ENCODE measurements around the gene RIC3. TPM values are rescaled to one million over a fixed set of nuclear protein-coding genes. Genes with fewer than 3 reads are reported as not detected.

RIC3 gene
- total and polyA plus RNA-seq, 2 of the 8 experiments (the other 6 are each of a cell fraction or from before 2014, with no cell fraction given): 6.4 to 15.5 TPM

DNA sequence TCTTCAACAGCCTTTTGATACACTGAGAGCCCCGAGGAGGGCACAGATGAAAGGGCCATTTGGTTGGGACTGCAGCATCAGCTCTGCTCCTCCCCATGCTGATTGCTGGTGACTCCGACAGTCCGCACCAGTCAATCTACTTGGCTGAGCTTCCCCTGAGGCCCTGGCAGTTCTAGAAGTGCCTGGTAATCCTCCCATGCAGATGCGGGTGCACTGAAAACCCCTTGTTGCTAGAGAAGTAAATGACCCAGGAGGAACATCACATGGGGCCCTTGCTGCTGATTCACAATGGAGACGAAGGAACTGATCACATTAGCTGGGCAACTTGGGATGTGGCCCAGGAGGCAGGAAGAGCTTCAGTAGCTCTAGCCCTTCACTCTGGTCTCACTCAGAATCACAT is 35.2 kb upstream of the RIC3 start (continued):
- TF ChIP-seq, protein P1, sequence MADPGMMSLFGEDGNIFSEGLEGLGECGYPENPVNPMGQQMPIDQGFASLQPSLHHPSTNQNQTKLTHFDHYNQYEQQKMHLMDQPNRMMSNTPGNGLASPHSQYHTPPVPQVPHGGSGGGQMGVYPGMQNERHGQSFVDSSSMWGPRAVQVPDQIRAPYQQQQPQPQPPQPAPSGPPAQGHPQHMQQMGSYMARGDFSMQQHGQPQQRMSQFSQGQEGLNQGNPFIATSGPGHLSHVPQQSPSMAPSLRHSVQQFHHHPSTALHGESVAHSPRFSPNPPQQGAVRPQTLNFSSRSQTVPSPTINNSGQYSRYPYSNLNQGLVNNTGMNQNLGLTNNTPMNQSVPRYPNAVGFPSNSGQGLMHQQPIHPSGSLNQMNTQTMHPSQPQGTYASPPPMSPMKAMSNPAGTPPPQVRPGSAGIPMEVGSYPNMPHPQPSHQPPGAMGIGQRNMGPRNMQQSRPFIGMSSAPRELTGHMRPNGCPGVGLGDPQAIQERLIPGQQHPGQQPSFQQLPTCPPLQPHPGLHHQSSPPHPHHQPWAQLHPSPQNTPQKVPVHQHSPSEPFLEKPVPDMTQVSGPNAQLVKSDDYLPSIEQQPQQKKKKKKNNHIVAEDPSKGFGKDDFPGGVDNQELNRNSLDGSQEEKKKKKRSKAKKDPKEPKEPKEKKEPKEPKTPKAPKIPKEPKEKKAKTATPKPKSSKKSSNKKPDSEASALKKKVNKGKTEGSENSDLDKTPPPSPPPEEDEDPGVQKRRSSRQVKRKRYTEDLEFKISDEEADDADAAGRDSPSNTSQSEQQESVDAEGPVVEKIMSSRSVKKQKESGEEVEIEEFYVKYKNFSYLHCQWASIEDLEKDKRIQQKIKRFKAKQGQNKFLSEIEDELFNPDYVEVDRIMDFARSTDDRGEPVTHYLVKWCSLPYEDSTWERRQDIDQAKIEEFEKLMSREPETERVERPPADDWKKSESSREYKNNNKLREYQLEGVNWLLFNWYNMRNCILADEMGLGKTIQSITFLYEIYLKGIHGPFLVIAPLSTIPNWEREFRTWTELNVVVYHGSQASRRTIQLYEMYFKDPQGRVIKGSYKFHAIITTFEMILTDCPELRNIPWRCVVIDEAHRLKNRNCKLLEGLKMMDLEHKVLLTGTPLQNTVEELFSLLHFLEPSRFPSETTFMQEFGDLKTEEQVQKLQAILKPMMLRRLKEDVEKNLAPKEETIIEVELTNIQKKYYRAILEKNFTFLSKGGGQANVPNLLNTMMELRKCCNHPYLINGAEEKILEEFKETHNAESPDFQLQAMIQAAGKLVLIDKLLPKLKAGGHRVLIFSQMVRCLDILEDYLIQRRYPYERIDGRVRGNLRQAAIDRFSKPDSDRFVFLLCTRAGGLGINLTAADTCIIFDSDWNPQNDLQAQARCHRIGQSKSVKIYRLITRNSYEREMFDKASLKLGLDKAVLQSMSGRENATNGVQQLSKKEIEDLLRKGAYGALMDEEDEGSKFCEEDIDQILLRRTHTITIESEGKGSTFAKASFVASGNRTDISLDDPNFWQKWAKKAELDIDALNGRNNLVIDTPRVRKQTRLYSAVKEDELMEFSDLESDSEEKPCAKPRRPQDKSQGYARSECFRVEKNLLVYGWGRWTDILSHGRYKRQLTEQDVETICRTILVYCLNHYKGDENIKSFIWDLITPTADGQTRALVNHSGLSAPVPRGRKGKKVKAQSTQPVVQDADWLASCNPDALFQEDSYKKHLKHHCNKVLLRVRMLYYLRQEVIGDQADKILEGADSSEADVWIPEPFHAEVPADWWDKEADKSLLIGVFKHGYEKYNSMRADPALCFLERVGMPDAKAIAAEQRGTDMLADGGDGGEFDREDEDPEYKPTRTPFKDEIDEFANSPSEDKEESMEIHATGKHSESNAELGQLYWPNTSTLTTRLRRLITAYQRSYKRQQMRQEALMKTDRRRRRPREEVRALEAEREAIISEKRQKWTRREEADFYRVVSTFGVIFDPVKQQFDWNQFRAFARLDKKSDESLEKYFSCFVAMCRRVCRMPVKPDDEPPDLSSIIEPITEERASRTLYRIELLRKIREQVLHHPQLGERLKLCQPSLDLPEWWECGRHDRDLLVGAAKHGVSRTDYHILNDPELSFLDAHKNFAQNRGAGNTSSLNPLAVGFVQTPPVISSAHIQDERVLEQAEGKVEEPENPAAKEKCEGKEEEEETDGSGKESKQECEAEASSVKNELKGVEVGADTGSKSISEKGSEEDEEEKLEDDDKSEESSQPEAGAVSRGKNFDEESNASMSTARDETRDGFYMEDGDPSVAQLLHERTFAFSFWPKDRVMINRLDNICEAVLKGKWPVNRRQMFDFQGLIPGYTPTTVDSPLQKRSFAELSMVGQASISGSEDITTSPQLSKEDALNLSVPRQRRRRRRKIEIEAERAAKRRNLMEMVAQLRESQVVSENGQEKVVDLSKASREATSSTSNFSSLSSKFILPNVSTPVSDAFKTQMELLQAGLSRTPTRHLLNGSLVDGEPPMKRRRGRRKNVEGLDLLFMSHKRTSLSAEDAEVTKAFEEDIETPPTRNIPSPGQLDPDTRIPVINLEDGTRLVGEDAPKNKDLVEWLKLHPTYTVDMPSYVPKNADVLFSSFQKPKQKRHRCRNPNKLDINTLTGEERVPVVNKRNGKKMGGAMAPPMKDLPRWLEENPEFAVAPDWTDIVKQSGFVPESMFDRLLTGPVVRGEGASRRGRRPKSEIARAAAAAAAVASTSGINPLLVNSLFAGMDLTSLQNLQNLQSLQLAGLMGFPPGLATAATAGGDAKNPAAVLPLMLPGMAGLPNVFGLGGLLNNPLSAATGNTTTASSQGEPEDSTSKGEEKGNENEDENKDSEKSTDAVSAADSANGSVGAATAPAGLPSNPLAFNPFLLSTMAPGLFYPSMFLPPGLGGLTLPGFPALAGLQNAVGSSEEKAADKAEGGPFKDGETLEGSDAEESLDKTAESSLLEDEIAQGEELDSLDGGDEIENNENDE (IDR thresholded peaks at IDR 0.05; ENCODE audit: insufficient replicate concordance, low read length): no peak
- TF ChIP-seq JUN (IDR thresholded peaks at IDR 0.05; ENCODE audit: low read depth, low read length): no peak
- TF ChIP-seq NANOG (IDR thresholded peaks at IDR 0.05; ENCODE audit: insufficient read depth, low read depth, low read length, poor library complexity, severe bottlenecking): no peak
- TF ChIP-seq RBBP5 (IDR thresholded peaks at IDR 0.05; ENCODE audit: borderline replicate concordance, low read depth, low read length): no peak
- no peak for TF ChIP-seq YY1 (IDR thresholded peaks at IDR 0.05; ENCODE audit: low read depth, low read length)
- TF ChIP-seq POU5F1 (IDR thresholded peaks at IDR 0.05; ENCODE audit: low read depth, low read length): no peak
